CD4-positive, alpha-beta T cell treated with Interleukin-6 for 4 hours (primary cell): ENCODE results near the gene DOK5.

ENCODE experiments used
- DNase-seq: peaks from one replicate; pipeline ENCODE4 v3.0.0-alpha.2; 2020; ENCODE audit warnings: mixed read lengths

DOK5 gene

GRCh38 chr20:54565255-54565654 lies 89.9 kb downstream of the DOK5 start:
- DNase-seq = no peak

- no peak for DNase-seq
Observed at GRCh38 chr20:54566031-54566688, 90.8 kb downstream of the DOK5 start.

GRCh38 chr20:54570561-54570960 lies 95.2 kb downstream of the DOK5 start:
- DNase-seq = no peak

DNA sequence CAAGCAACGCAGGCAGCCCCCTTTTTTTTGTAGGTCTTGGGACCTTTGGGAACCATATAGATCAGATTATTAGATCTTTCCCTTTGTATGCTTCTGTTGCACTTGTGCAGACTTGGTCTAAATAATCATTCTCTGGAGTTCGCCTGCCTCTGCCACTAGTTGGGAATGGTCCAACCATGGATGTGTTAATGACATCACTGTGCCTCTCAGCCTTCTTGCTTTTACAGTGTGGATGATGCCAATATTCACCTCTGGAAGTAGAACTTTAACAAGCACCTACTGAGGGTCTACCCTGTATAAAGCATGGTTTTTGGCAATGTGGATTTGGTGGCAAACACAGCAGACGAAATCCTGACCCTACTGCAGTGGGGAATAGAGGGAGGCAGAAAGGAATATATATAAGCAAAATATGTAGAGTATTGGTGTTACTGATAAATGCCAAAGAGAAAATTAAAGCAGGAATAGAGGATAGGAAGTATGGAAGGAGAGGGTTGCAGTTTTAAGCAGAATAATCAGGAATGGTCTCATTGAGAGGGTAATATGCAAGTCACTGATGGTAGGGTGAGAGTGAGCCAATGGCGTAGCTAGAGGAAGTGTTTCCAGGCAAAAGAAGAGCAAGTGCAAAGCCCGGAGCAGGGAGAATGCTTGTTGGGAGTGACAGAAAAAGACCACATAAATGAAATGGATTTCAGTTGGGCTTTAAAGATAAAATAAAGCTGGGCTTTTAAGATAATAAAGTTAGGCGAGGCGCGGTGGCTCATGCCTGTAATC lies 97.5 kb downstream of the DOK5 start:
- no peak for DNase-seq

DNA sequence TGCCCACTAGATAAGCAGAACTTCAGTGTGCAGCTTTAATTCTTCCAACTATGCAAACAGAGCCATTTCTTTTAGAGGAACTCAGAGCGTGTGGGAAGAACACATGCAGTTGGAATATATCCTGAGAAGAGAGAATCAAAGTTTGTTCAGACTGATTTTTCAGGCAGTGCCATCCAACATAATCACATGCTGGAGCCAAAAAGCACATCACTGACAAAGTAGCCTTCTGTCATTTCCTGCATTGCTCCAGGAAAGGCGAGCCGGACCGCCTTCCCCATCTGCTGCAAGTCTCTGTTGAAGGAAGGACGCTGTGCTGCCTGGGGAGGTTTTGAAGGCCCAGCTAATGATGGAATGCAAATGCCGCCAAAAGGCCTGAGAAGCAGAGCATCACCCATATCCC lies 98.4 kb downstream of the DOK5 start:
- no peak for DNase-seq

DNA sequence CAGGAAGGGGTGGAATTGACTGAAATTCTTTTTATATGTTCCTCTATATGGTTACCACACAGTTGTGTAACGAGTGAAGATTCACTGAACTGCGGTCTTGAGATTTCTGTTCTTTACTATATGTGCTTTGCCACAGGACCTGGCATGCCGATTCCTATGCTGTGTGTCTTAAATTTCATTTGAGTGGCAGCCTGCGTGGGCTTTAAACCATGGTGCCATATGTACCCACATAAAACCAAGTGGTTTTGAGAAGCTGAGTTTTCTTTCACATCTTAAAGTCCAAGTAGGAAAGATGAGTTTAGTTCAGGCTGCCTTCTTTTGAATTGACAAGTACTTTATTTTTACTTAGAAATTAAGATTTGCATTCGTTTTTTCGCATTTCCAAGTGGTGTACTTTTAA lies 101.1 kb downstream of the DOK5 start:
- no peak for DNase-seq

DNA sequence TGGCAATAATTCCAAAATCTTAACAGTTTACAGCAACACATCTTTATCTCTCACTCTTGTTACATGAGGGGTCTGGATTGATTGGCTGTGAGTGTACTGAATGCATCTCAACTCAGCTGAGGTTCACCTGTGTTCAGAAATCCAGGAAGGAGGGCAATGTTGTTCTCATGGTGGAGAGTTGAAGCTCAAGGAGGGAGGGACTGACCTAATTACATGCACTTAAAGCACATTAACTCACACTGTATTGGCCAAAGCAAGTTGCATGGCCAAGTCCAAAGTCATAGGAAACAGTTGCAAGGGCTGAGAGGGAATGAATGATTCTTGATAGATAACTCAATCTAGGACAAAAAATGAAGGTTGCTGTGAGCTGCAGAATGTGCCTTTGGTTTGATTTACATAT lies 102.2 kb downstream of the DOK5 start:
- DNase-seq = no peak

GRCh38 chr20:54585217-54585616 lies 109.8 kb downstream of the DOK5 start:
- no peak for DNase-seq

GRCh38 chr20:54587408-54587807 lies 112.0 kb downstream of the DOK5 start:
- DNase-seq = no peak

GRCh38 chr20:54589402-54590030 lies 114.1 kb downstream of the DOK5 start:
- no peak for DNase-seq

DNA sequence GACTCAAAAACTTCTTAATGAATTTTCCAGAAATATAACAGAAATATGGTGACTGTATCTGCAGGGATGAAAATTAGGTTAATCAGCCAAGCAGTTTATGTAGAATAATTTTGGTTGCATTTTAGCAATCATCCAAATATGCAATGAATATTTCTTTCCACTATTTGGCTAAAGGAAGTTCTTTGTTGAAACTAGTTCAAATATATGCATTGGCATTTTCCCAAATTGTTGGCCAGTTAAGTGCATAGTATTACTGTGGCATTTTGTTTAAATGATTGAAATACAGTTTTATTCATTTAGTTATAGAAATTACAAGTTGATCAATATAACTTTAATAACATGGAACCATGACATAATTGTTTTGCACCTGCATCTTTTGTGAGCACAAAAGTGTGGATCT lies 115.5 kb downstream of the DOK5 start:
- no peak for DNase-seq

- no peak for DNase-seq
Observed at GRCh38 chr20:54596651-54597050, 121.3 kb downstream of the DOK5 start.

DNA sequence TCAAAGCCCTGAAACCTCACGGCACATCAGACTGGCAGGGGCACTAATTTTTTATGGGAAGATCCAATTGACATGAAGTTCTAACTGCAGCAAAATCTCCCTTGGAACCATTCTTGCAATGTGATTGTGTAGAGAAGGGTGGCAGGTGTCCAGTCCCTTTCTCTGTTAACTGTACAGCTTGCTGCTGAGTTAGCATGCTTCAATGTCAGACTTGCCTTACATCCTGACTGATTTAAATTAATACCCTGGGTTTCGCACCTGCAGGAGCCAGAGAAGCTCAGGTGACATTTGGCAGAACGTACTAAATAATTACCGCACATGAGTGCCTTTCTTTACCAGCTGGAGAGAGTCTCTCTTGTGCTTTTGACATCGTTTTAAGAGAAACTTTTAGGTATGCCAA lies 123.0 kb downstream of the DOK5 start:
- DNase-seq = no peak

- no peak for DNase-seq
Observed at GRCh38 chr20:54600634-54601033, 125.2 kb downstream of the DOK5 start.

GRCh38 chr20:54601831-54602515 lies 126.6 kb downstream of the DOK5 start:
- no peak for DNase-seq

GRCh38 chr20:54605319-54605718 lies 129.9 kb downstream of the DOK5 start:
- no peak for DNase-seq

DNA sequence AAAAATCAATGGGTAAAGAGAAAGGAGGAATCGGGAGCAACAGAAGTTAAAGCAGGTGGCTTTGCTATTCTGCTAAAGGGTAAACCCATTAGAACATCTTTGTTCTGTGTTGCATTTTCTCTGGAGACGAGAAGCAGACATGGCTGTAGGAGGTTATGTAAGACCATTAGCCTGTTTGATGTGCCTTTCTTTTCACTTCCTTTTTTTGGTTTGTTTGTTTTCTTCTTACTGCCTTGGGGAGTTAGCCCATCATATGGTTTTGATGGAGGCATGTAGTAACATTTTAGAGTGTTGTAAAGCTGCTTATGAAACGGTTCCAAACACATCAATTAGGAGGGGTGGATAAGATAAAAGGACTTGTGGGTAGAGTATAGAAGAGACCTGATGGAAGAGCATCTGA lies 131.0 kb downstream of the DOK5 start:
- no peak for DNase-seq

- DNase-seq = no peak
Observed at GRCh38 chr20:54608039-54608745, 132.8 kb downstream of the DOK5 start.

DNA sequence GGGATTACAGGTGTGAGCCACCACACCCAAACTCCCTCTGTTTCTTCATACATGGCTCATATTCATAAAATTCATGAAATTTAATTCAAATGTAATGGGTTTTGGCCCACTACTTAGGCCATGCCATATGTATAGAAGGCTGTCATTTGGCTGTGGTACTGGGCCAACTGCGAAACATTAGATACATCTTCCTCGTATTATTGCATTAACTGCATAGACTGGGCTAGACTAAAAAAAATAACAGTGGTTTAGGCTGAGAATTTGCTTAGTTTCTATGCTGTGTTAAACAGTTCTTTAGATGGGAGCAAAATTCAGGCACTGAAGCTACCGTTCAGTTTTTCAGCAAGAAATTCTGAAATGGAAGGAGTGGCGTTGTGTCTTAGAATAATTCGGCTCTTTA lies 133.6 kb downstream of the DOK5 start:
- no peak for DNase-seq

DNA sequence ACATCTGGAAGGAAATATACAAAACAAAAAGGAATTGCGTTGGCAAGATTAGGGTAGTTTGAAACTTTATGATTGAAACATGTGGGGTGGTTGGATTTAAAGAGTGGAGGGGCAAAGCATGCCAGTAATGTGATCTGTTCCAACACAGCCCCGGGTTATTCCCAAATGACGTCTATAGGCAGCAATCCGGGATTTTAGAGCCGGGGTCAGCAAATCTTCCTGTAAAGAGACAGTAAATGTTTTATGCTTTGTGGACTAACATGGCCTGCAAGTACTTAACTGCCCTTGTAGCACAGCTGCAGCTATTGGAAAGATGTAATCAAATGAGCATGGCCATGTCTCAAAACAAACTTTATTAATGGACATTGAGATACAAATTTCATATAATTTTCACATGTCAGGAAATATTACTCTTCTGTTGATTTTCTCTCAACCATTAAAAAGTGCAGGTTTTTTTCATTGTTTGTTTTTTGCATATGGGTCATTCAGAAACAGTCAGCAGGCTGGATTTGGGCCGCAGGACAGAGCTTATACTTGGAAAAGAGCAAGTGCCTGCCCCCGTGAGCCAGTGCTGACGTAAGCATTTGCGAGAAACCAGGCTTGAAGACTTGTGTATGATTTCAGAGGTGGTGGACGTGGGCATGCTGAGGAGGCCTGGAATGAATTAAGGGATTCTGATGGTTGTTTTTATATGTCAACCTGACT lies 136.5 kb downstream of the DOK5 start:
- no peak for DNase-seq

DNA sequence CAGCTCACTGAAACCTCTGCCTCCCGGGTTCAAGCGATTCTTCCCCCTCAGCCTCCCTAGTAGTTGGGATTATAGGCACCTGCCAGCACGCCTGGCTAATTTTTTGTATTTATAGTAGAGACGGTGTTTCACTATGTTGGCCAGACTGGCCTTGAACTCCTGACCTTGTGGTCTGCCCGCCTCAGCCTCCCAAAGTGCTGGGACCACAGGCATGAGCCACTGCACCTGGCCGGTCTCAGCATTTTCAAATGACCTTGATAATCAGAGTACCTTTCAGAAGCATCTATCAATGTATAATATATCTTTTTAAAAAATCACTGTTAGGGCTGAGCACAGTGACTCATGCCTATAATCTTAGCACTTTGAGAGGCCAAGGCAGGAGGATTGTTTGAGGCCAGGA lies 143.0 kb downstream of the DOK5 start:
- DNase-seq = no peak

DNA sequence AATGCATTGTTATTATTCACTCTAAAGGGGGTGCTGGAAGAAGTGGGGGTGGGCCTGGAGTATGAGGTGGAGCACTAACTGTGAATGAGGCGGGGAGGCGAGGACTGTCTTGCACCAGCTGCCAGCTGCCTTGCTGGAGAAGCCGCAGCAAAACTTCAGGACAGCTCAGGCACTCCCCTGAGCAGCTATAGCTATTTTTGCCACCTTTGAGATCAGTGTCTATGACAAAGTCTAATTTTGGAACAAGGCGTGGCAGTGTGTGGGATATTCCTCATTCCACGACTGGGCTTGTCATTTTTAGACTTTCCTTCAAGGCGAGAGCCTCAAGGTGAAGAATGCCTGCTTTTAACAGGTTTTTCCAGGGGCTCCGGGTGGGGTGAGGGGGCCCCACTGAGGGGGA lies 143.8 kb downstream of the DOK5 start:
- DNase-seq = no peak
